ENCODE results near the gene ZC3H7A.

GRCh38 chr16:11708421-11708820 lies 88.6 kb downstream of the ZC3H7A start:
- TF ChIP-seq NFATC4 (CRISPR knock-in tag; IDR thresholded peaks at IDR 0.05) (no peak), ZNF232 (CRISPR knock-in tag; IDR thresholded peaks at IDR 0.05) (no peak), ZNF281 (CRISPR knock-in tag; IDR thresholded peaks at IDR 0.05) (no peak), NR2C2 (CRISPR knock-in tag; IDR thresholded peaks at IDR 0.05) (no peak), CTCF (IDR thresholded peaks at IDR 0.05) (no peak), ZNF121 (CRISPR knock-in tag; IDR thresholded peaks at IDR 0.05) (no peak), PRDM15 (CRISPR knock-in tag; IDR thresholded peaks at IDR 0.05) (no peak), IRF2 (CRISPR knock-in tag; IDR thresholded peaks at IDR 0.05; ENCODE audit: borderline replicate concordance, low read depth) (no peak), FOXJ3 (CRISPR knock-in tag; IDR thresholded peaks at IDR 0.05; ENCODE audit: borderline replicate concordance) (no peak), ELF4 (CRISPR knock-in tag; IDR thresholded peaks at IDR 0.05; ENCODE audit: low read depth) (no peak)
